PFSK-1 (cell line): ENCODE data around the gene C1orf174.

Source experiments
- FOXP2 ChIP-seq: optimal IDR thresholded peaks from 2 replicates; pipeline ENCODE3; 2011; ENCODE audit warnings: borderline replicate concordance, control low read depth, inconsistent platforms; ENCODE audit not compliant: insufficient read depth; ENCODE audit errors: extremely low read length, extremely low read depth
- POLR2AphosphoS5 ChIP-seq: IDR thresholded peaks from 2 replicates; pipeline ENCODE4 v1.6.1; 2012; ENCODE audit warnings: low read depth, mild to moderate bottlenecking, control low read depth, low read length, moderate library complexity
- REST ChIP-seq, 2 experiments: IDR thresholded peaks; 2 replicates each; pipeline versions ENCODE4 v1.6.1 to v1.8.0; 2011 to 2012; ENCODE audit warnings: low read depth in 2 of 2, low read length in 2 of 2, control low read depth in 1 of 2, inconsistent platforms in 1 of 2, mild to moderate bottlenecking in 1 of 2, moderate library complexity in 1 of 2; ENCODE audit not compliant: insufficient read depth in 1 of 2
- SIN3A ChIP-seq: IDR thresholded peaks from 2 replicates; pipeline ENCODE4 v1.6.1; 2012; ENCODE audit warnings: mild to moderate bottlenecking, low read length, moderate library complexity, borderline replicate concordance; ENCODE audit not compliant: insufficient read depth
- TAF1 ChIP-seq: IDR thresholded peaks from 2 replicates; pipeline ENCODE4 v1.6.1; 2012; ENCODE audit warnings: low read length, control low read depth, borderline replicate concordance; ENCODE audit not compliant: insufficient read depth

The C1orf174 gene

GRCh38 chr1:3904006-3904842, 4.2 kb upstream of the C1orf174 start:
- TF ChIP-seq SIN3A = no peak

- TF ChIP-seq SIN3A (no peak), POLR2AphosphoS5 (no peak), TAF1 (no peak), REST (IDR thresholded peaks at IDR 0.05; ENCODE audit: insufficient read depth in 1 of 2, low read depth in 2 of 2, low read length in 2 of 2) (no peak), FOXP2 (no peak)
Measured at GRCh38 chr1:3903141-3904005, 3.3 kb upstream of the C1orf174 start.

GRCh38 chr1:3902571-3903091, 2.6 kb upstream of the C1orf174 start:
- TF ChIP-seq POLR2AphosphoS5 (no peak), REST (IDR thresholded peaks at IDR 0.05; ENCODE audit: insufficient read depth in 1 of 2, low read depth in 2 of 2, low read length in 2 of 2) (no peak), FOXP2 (no peak), SIN3A (no peak), TAF1 (no peak)

- TF ChIP-seq TAF1 (no peak), FOXP2 (no peak), REST (IDR thresholded peaks at IDR 0.05; ENCODE audit: insufficient read depth in 1 of 2, low read depth in 2 of 2, low read length in 2 of 2) (no peak), POLR2AphosphoS5 (no peak), SIN3A (no peak)
Measured at GRCh38 chr1:3902111-3902511, 2.0 kb upstream of the C1orf174 start.

GRCh38 chr1:3900969-3901529, 977 bp upstream of the C1orf174 start:
- no peak; a peak in 1 of 4 replicates for TF ChIP-seq REST (IDR thresholded peaks at IDR 0.05; ENCODE audit: insufficient read depth in 1 of 2, low read depth in 2 of 2, low read length in 2 of 2)
- TF ChIP-seq POLR2AphosphoS5 = peak; percentile 64
- TF ChIP-seq FOXP2 = peak; percentile 79
- TF ChIP-seq TAF1 = no peak
- TF ChIP-seq SIN3A = no peak
